Calu3 (cell line): ENCODE data around the gene MINK1. TPM values are rescaled to one million over a fixed set of nuclear protein-coding genes. Genes with fewer than 3 reads are reported as not detected.

Experiments
- BruUV-seq: library from RNA; stranded (reverse); fragments of 400-500 nt; replicated peaks from 2 replicates; lab custom pipeline; 2021; lab: Mats Ljungman, UMichigan
- CTCF ChIA-PET: fragments of 300-600 bp; sonication (Branson Sonifier 250); formaldehyde crosslinking; loops from one replicate; lab custom pipeline; 2022; ENCODE audit warnings: antibody characterized with exemption; lab: Charles Lee
- DNase-seq: peaks from one replicate; pipeline ENCODE4 v3.0.0; 2022
- H3K27ac Mint-ChIP-seq: one replicate; pipeline ENCODE4 v1.8.0; 2022; ENCODE audit warnings: mixed read lengths; ENCODE audit not compliant: unreplicated experiment
- H3K27me3 Mint-ChIP-seq: one replicate; pipeline ENCODE4 v1.8.0; 2022; ENCODE audit warnings: mixed read lengths; ENCODE audit not compliant: unreplicated experiment
- H3K36me3 Mint-ChIP-seq: one replicate; pipeline ENCODE4 v1.8.0; 2022; ENCODE audit warnings: mild to moderate bottlenecking, moderate library complexity, mixed read lengths; ENCODE audit not compliant: insufficient read depth, unreplicated experiment
- H3K4me1 Mint-ChIP-seq: one replicate; pipeline ENCODE4 v1.8.0; 2022; ENCODE audit warnings: mild to moderate bottlenecking, low read depth, mixed read lengths; ENCODE audit not compliant: unreplicated experiment
- H3K4me3 Mint-ChIP-seq: one replicate; pipeline ENCODE4 v1.8.0; 2022; ENCODE audit warnings: mild to moderate bottlenecking, low read depth, moderate library complexity, mixed read lengths; ENCODE audit not compliant: unreplicated experiment
- H3K9me3 Mint-ChIP-seq: one replicate; pipeline ENCODE4 v1.8.0; 2022; ENCODE audit warnings: low read depth, mixed read lengths; ENCODE audit not compliant: unreplicated experiment
- CTCF ChIP-seq: fragments of 200-600 bp; IDR thresholded peaks from one replicate; pipeline ENCODE4 v1.8.0; 2022; ENCODE audit warnings: antibody characterized with exemption; ENCODE audit not compliant: unreplicated experiment
- intact Hi-C: fragments of 100-400 bp; cut with micrococcal nuclease; formaldehyde crosslinking; loops from one replicate; pipeline ENCODE4 v1.10.0; 2022; ENCODE audit not compliant: unreplicated experiment
- total RNA-seq: library from RNA; stranded (reverse); gene quantifications from 2 replicates; pipeline ENCODE4 v1.2.3, GENCODE V29; 2022

The MINK1 gene
- total RNA-seq, 1 experiment from 2014 or later, result 86.8 TPM

GRCh38 chr17:4858882-4859260 lies 25.7 kb downstream of the MINK1 start:
- peaks cover 28% of the 10 kb centered on the region for H3K4me1 Mint-ChIP-seq
- DNase-seq, result peak; percentile 49
- TF ChIP-seq CTCF, result no peak
- intact Hi-C loops, result no loop called here
- no TSS peak for BruUV-seq
- H3K36me3 Mint-ChIP-seq, result peaks cover 19% of the 10 kb centered on the region
- H3K27me3 Mint-ChIP-seq, result no peaks in the 10 kb centered on the region
- no peaks in the 10 kb centered on the region for H3K9me3 Mint-ChIP-seq
- CTCF ChIA-PET, result interaction anchor here (1.6 kb wide), 1 partner anchor 10 kb away, joined by 5 read pairs; no protein-coding TSS in a partner anchor
- H3K27ac Mint-ChIP-seq, result peak overlapping the region; percentile 30
- H3K4me3 Mint-ChIP-seq, result no peak overlapping the region

- no TSS peak for BruUV-seq
- DNase-seq, result no peak
- no peak overlapping the region for H3K4me3 Mint-ChIP-seq
- peaks cover 11% of the 10 kb centered on the region for H3K36me3 Mint-ChIP-seq
- CTCF ChIA-PET, result no interaction called here
- H3K27me3 Mint-ChIP-seq, result no peaks in the 10 kb centered on the region
- no peaks in the 10 kb centered on the region for H3K9me3 Mint-ChIP-seq
- peaks cover 28% of the 10 kb centered on the region for H3K4me1 Mint-ChIP-seq
- TF ChIP-seq CTCF, result no peak
- H3K27ac Mint-ChIP-seq, result no peak overlapping the region
- intact Hi-C loops, result no loop called here
These were observed 26.9 kb downstream of the MINK1 start for GRCh38 chr17:4859816-4860625.

GRCh38 chr17:4860651-4861050 lies 27.5 kb downstream of the MINK1 start:
- H3K4me3 Mint-ChIP-seq, result no peak overlapping the region
- no peaks in the 10 kb centered on the region for H3K27me3 Mint-ChIP-seq
- CTCF ChIA-PET, result no interaction called here
- no peak overlapping the region for H3K27ac Mint-ChIP-seq
- H3K4me1 Mint-ChIP-seq, result peaks cover 28% of the 10 kb centered on the region
- peaks cover 11% of the 10 kb centered on the region for H3K36me3 Mint-ChIP-seq
- no peak for DNase-seq
- intact Hi-C loops, result no loop called here
- no peak for TF ChIP-seq CTCF
- BruUV-seq, result no TSS peak
- no peaks in the 10 kb centered on the region for H3K9me3 Mint-ChIP-seq

- no peak overlapping the region for H3K27ac Mint-ChIP-seq
- peaks cover 28% of the 10 kb centered on the region for H3K4me1 Mint-ChIP-seq
- H3K27me3 Mint-ChIP-seq, result no peaks in the 10 kb centered on the region
- H3K4me3 Mint-ChIP-seq, result no peak overlapping the region
- TF ChIP-seq CTCF, result no peak
- peaks cover 11% of the 10 kb centered on the region for H3K36me3 Mint-ChIP-seq
- intact Hi-C loops, result no loop called here
- no TSS peak for BruUV-seq
- no peaks in the 10 kb centered on the region for H3K9me3 Mint-ChIP-seq
- no peak for DNase-seq
- CTCF ChIA-PET, result no interaction called here
These were observed 27.9 kb downstream of the MINK1 start for GRCh38 chr17:4861052-4861451.
